Measurements from ENCODE around the gene LINC00237.

LINC00237 gene

GRCh38 chr20:21106171-21107017, at the start of gene LINC00237:
TSS of gene LINC00237 (minus strand) at chr20:21106358.
- no peak for DNase-seq (ENCODE audit: low spot score)

- DNase-seq (ENCODE audit: low spot score) = no peak
Measured at GRCh38 chr20:21155268-21155667, 49.1 kb upstream of the LINC00237 start.

- DNase-seq (ENCODE audit: low spot score) = no peak
Measured at GRCh38 chr20:21154692-21155091, 48.5 kb upstream of the LINC00237 start.

- no peak for DNase-seq (ENCODE audit: low spot score)
Measured at GRCh38 chr20:21151791-21152190, 45.6 kb upstream of the LINC00237 start.

- DNase-seq (ENCODE audit: low spot score) = no peak
Measured at GRCh38 chr20:21149344-21149743, 43.2 kb upstream of the LINC00237 start.

- no peak for DNase-seq (ENCODE audit: low spot score)
Measured at GRCh38 chr20:21147593-21147992, 41.4 kb upstream of the LINC00237 start.

GRCh38 chr20:21146215-21146614, 40.1 kb upstream of the LINC00237 start:
- no peak for DNase-seq (ENCODE audit: low spot score)

GRCh38 chr20:21145424-21145823, 39.3 kb upstream of the LINC00237 start:
- no peak for DNase-seq (ENCODE audit: low spot score)

- no peak for DNase-seq (ENCODE audit: low spot score)
Measured at GRCh38 chr20:21143194-21143890, 37.2 kb upstream of the LINC00237 start.

- DNase-seq (ENCODE audit: low spot score) = no peak
Measured at GRCh38 chr20:21141825-21142224, 35.7 kb upstream of the LINC00237 start.

GRCh38 chr20:21139881-21140566, 33.9 kb upstream of the LINC00237 start:
- no peak for DNase-seq (ENCODE audit: low spot score)

- DNase-seq (ENCODE audit: low spot score) = no peak
Measured at GRCh38 chr20:21137078-21137477, 30.9 kb upstream of the LINC00237 start.

GRCh38 chr20:21136015-21136732, 30.0 kb upstream of the LINC00237 start:
- no peak for DNase-seq (ENCODE audit: low spot score)

GRCh38 chr20:21134883-21135493, 28.8 kb upstream of the LINC00237 start:
- no peak for DNase-seq (ENCODE audit: low spot score)

- DNase-seq (ENCODE audit: low spot score) = no peak
Measured at GRCh38 chr20:21133917-21134622, 27.9 kb upstream of the LINC00237 start.

GRCh38 chr20:21133404-21133803, 27.2 kb upstream of the LINC00237 start:
- DNase-seq (ENCODE audit: low spot score) = no peak

GRCh38 chr20:21129861-21130260, 23.7 kb upstream of the LINC00237 start:
- DNase-seq (ENCODE audit: low spot score) = no peak

GRCh38 chr20:21127201-21127981, 21.2 kb upstream of the LINC00237 start:
- no peak for DNase-seq (ENCODE audit: low spot score)

GRCh38 chr20:21126581-21126870, 20.4 kb upstream of the LINC00237 start:
- peak; percentile 58 for DNase-seq (ENCODE audit: low spot score)

GRCh38 chr20:21125849-21126580, 19.9 kb upstream of the LINC00237 start, which contains the start of gene KIZ:
TSS of gene KIZ (plus strand) at chr20:21126082. CDS start at chr20:21126116, 34 bp downstream.
- peak; percentile 95 for DNase-seq (ENCODE audit: low spot score)
